PFSK-1 (cell line): ENCODE data around the gene GLCCI1.

Source experiments
- FOXP2 ChIP-seq: optimal IDR thresholded peaks from 2 replicates; pipeline ENCODE3; 2011; ENCODE audit warnings: borderline replicate concordance, control low read depth, inconsistent platforms; ENCODE audit not compliant: insufficient read depth; ENCODE audit errors: extremely low read length, extremely low read depth
- POLR2AphosphoS5 ChIP-seq: IDR thresholded peaks from 2 replicates; pipeline ENCODE4 v1.6.1; 2012; ENCODE audit warnings: low read depth, mild to moderate bottlenecking, control low read depth, low read length, moderate library complexity
- TAF1 ChIP-seq: IDR thresholded peaks from 2 replicates; pipeline ENCODE4 v1.6.1; 2012; ENCODE audit warnings: low read length, control low read depth, borderline replicate concordance; ENCODE audit not compliant: insufficient read depth

- TF ChIP-seq POLR2AphosphoS5 (no peak), FOXP2 (no peak), TAF1 (no peak)
These were observed 148.6 kb downstream of the GLCCI1 start for GRCh38 chr7:8117195-8117594.
